Measurements from ENCODE around the gene OCA2.

OCA2 gene

GRCh38 chr15:27826902-27827714 is 272.0 kb downstream of the OCA2 start:
- DNase-seq (ENCODE audit: low read depth in 2 of 3, low spot score in 2 of 3) = no peak

- DNase-seq (ENCODE audit: low read depth in 2 of 3, low spot score in 2 of 3) = no peak
These were observed 272.7 kb downstream of the OCA2 start for GRCh38 chr15:27826411-27826810.

DNA sequence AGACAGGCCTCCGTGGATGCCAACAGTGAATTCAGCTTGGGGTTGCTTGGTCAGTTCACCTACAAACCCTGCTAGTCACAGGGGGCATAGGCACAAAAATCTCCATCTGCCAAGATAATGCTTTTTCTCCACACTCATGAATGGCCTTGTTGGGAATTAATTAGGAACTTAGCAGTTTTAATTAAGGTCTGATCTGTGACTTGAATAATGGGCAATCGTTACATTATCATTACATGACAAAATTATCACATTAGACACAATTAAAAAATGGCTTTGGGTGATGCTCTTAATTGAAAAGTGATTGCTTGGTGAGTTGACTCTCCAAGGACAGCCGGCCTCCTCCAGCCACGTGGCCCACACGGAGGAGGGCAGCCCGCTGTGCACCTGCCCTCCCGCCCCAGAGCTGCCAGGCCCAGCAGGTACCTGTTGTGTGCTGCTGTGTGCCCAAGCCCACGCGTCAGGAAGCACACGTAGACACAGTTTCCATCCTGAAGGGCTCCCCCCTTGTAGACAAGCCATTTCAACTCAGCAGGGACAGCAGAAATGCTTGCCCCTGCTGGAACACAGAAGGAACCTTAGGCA is 274.2 kb downstream of the OCA2 start:
- no peak for DNase-seq (ENCODE audit: low read depth in 2 of 3, low spot score in 2 of 3)

DNA sequence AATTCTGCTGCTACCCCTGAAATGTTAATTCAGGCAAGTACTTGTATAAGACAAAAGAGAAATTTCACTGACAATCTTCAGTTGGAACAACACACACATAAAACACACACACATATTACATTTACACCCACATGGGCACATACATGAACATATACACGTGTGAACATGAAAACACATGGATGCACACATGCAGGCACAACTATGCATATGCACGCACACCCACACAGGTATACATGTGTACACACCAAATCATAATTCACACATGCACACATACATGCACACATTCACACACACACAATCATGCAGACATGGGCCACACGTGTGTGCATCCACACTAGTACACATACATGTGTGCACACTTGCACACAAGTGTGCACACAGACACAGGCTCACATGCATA is 277.8 kb downstream of the OCA2 start:
- no peak for DNase-seq (ENCODE audit: low read depth in 2 of 3, low spot score in 2 of 3)

DNA sequence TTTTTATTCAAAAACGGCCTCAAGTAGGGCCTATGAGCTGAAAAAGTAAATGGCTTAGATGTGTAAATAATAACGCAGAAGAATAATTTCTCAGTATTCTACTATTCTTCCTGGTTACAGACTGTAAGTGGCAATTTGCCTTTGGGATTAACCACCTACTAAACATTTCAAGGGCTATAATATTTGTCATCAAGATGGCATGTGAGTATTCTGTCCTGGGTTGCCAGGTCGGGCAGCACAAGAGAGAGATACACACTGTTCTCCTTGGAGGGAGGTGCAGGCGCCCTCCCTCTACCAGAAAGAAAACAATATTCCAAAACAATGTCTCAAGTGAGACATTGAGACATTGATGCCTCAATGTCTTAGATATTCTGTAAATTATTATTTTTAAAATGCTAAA is 278.4 kb downstream of the OCA2 start:
- no peak for DNase-seq (ENCODE audit: low read depth in 2 of 3, low spot score in 2 of 3)

GRCh38 chr15:27820232-27820631 is 278.9 kb downstream of the OCA2 start:
- no peak for DNase-seq (ENCODE audit: low read depth in 2 of 3, low spot score in 2 of 3)

DNA sequence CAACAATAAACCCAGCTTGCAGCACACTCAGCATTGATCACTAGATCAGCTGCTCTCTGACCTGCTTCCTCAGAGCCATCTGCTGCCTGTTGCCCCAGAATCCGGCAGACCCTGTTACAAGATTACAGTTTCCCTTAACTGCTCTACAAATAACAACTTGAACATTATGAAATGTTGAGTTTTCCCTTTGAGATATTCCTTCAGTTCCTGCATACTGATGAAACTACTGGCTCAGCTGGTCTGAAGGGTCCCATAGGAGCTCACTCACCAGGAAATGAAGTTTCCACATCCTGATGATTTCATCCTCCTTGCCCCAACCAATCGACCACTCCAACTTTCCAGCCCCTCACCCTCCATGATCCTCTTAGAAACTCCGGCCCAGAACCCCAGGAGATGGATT is 281.9 kb downstream of the OCA2 start:
- DNase-seq (ENCODE audit: low read depth in 2 of 3, low spot score in 2 of 3) = no peak

DNA sequence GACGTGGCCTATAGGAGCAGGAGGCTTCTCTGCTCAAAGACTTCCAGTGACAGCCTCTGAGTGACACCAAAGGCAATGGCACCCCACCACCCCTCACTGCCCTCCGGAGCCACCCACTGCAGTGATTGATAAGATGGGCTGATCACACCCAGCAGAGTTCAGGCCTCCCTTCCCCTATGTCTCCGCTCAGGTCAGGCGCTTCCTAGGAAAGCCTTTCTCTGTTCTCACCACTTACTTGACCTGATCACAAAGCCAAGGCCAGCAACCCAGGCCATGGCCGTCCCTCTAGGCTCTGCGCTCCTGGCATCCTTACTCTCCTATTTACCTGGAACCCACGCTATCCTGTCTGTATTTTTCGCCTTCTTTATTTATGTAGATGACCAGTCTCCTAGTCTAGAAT is 282.3 kb downstream of the OCA2 start:
- no peak for DNase-seq (ENCODE audit: low read depth in 2 of 3, low spot score in 2 of 3)

- no peak for DNase-seq (ENCODE audit: low read depth in 2 of 3, low spot score in 2 of 3)
These were observed 284.1 kb downstream of the OCA2 start for GRCh38 chr15:27815035-27815434.

DNA sequence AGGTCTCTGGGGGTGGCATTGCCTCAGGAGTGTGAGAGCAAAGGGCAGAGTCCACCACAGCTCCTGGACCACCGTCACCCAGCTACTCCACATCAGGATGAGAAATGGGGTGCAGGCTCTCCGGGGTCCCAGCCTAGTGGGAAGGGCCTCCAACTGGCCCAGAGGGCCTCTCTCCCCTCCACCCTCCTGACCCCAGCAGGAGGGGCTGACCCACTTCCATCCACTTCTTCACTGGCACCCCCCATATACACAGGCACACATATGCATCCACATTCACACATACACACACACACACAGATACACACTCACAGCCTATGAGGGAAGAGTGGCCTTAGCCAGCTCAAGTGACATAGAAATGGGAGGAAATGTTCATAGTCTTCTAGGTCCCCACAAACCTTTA is 286.0 kb downstream of the OCA2 start:
- DNase-seq (ENCODE audit: low read depth in 2 of 3, low spot score in 2 of 3) = no peak

DNA sequence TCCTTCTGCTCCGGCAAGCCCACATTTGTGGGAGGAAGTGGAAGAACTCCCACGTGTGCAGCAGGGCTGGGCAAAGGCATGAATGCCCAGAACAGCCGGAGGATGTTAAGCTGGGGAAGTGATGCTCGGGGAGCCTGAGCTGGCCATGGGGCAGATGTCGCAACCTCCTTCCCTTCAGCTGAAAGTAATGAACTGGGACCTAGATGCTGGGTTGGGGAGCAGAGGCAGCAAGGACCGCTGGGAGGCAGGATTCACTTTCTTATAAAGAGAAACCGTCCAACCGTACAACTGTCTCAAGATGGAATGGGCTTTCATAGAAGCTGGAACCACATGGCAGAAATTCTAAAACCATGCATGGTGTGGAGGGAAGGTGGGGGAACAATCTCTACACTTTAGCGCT is 290.9 kb downstream of the OCA2 start:
- no peak for DNase-seq (ENCODE audit: low read depth in 2 of 3, low spot score in 2 of 3)

DNA sequence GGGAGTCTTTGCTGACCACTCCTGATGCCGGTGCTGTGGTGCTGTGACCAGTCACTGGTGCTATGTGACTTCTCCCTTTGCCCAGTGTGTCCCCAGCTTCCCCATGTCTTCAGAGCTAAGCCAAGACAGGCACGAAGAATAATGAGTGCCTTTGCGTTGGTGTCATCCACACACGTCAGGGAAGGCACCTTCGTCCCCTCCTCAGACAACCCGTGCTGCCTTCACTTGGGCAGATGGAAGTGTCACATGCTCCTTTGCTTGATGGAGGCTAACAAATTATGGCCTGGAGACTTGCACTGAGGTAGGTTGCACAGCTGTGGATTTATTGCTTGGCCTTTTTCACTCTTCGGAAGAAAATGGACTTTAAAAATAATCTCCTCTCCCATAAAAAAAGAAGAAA is 291.8 kb downstream of the OCA2 start:
- DNase-seq (ENCODE audit: low read depth in 2 of 3, low spot score in 2 of 3) = no peak

- no peak for DNase-seq (ENCODE audit: low read depth in 2 of 3, low spot score in 2 of 3)
These were observed 292.7 kb downstream of the OCA2 start for GRCh38 chr15:27806396-27806795.

DNA sequence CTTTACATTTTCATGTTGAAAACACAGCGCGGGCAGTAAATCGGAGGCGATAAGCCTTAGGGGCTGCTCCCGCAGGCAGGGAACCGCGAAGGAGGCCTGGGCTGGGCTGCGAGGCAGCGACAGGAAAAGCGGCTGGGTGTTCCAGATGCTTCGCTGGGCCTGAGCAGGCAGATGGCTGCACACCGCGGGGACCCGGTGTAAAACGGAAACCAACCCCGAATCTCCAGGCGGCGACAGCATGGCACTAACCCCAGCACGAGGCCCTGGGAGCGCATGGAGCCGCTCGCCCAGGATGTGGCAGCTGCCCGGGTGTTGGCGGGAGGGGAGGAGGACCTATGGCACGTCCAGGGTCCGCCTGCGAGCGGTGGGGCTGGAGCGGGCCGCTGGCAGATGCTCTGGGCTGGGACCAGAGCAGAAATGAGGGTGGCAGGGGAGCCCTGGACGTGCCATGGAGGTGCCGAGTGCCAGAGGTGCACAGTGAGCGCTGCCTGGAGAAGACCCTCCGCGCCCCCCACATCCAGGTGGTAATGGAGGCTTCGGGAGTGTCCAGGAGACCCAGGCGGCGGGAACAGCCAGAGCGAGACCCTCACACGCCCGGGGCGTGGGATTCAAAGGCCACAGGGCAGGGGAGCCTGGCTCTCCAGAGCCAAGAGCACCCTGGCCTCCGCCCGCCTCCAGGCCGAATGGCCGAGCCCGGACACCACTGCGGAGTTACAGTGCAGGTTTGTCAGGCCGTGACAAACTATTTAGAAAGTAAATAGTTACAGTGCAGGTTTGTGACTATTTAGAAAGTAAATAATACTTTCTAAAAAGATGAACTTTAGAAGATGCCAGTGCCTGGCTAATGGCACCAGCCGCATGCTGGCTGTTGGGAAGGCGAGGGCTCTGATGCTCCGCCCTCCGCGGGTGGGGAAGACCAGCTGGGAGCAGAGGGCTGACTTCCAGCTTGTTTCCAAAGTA is 293.6 kb downstream of the OCA2 start:
- DNase-seq (ENCODE audit: low read depth in 2 of 3, low spot score in 2 of 3) = no peak

GRCh38 chr15:27804569-27805260 is 294.4 kb downstream of the OCA2 start:
- no peak for DNase-seq (ENCODE audit: low read depth in 2 of 3, low spot score in 2 of 3)

DNA sequence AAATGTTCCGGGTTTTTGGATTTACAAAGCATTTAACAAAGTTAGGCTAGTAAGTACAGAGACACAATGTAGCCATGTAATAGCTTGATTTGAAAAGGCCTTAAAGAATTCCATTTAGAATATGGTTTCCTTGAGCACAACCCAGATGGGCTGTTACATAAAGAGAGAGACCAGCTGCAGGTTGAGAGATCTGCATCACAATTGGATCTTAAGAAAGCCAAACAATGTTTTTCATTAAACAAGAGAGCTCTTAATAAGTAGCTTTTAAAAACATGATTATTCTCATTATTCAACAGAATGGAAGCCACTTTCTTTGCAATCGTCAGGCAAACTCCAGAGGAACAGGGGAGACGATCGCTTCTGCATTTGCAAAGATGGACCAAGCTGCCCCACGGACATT is 300.3 kb downstream of the OCA2 start:
- no peak for DNase-seq (ENCODE audit: low read depth in 2 of 3, low spot score in 2 of 3)

GRCh38 chr15:27797765-27798164 is 301.4 kb downstream of the OCA2 start:
- no peak for DNase-seq (ENCODE audit: low read depth in 2 of 3, low spot score in 2 of 3)

- DNase-seq (ENCODE audit: low read depth in 2 of 3, low spot score in 2 of 3) = no peak
These were observed 302.5 kb downstream of the OCA2 start for GRCh38 chr15:27796405-27797320.

GRCh38 chr15:27792756-27793264 is 306.3 kb downstream of the OCA2 start:
- DNase-seq (ENCODE audit: low read depth in 2 of 3, low spot score in 2 of 3) = no peak

- no peak for DNase-seq (ENCODE audit: low read depth in 2 of 3, low spot score in 2 of 3)
These were observed 308.8 kb downstream of the OCA2 start for GRCh38 chr15:27790270-27790669.

All from activated CD8-positive, alpha-beta memory T cell treated with anti-CD3 and anti-CD28 coated beads for 48 hours (primary cell).